IPS DF 6.9 (cell line): ENCODE measurements around the gene RNF144A.

Experiments
- DNase-seq: peaks from one replicate; pipeline ENCODE4 v3.0.0-alpha.2; 2013; ENCODE audit warnings: low read depth, low spot score
- H3K27ac ChIP-seq: one replicate; pipeline ENCODE4 v1.5.1; 2013; ENCODE audit warnings: low read length, control low read depth
- H3K27me3 ChIP-seq: 2 replicates; pipeline ENCODE4 v1.6.1; 2013; ENCODE audit warnings: mild to moderate bottlenecking, low read length; ENCODE audit not compliant: control insufficient read depth, insufficient read depth
- H3K36me3 ChIP-seq: 2 replicates; pipeline ENCODE4 v1.6.1; 2013; ENCODE audit warnings: low read length; ENCODE audit not compliant: control insufficient read depth, insufficient read depth
- H3K4me1 ChIP-seq: 2 replicates; pipeline ENCODE4 v1.6.1; 2013; ENCODE audit warnings: low read length; ENCODE audit not compliant: control insufficient read depth, insufficient read depth
- H3K4me3 ChIP-seq: 2 replicates; pipeline ENCODE4 v1.5.1; 2013; ENCODE audit warnings: mild to moderate bottlenecking, low read length
- H3K9me3 ChIP-seq: 2 replicates; pipeline ENCODE4 v1.6.1; 2013; ENCODE audit warnings: low read length, inconsistent platforms; ENCODE audit not compliant: control insufficient read depth, insufficient read depth
- WGBS: extraction: QIAGEN DNeasy Blood & Tissue Kit; methylation state at CpG from one replicate; pipeline ENCODE4 v1.1.7; 2013; ENCODE audit warnings: mixed read lengths, missing lambda C conversion rate; ENCODE audit not compliant: insufficient read length, insufficient coverage; 5-methylcytosine and 5-hydroxymethylcytosine counted together

The RNF144A gene, protein sequence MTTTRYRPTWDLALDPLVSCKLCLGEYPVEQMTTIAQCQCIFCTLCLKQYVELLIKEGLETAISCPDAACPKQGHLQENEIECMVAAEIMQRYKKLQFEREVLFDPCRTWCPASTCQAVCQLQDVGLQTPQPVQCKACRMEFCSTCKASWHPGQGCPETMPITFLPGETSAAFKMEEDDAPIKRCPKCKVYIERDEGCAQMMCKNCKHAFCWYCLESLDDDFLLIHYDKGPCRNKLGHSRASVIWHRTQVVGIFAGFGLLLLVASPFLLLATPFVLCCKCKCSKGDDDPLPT

DNA sequence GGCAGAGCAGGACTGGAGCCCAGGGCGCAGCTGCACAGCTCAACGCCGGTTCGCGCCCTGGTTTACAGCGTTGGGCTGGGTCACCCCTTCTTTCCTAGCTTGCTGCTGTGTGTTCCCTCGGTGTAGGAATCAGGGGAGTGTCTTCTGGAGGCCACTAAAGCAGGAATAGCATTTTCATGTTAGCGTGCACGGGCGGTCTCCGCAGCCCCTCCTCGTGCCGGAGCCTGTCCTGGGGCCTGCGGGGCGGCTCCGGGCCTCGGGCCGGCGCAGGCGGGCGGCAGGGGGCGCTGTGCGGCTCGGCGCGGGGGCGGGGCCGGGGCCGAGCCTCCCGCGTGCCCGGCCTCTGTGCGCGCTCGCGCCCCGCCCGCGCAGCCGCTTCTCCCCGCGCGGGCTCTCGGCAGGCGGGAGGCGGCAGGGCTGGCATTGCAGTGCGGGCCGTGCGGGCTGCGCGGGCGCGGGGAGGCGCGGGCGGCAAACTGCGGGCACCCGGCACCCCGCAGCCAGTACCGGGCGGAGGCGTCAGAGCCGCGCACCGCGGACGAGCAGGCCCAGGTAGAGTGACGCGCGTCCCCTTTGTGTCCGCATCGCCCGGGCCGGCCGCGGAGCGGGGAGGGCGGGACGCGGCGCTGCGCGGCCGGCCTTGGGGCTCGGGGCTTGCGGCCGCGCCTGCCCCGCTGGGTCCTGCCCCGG, at the start of gene RNF144A:
Gene RNF144A (plus strand): TSS at position 342 of the 690 bp plus-strand sequence. CDS start 79,515 bp downstream, outside the sequence.
- no CpG with 5 or more reads among the region's 90 CpGs for WGBS
- Histone ChIP-seq H3K4me3 (peak within 1 kb of the TSS; percentile 80), H3K27ac (no peak within 1 kb of the TSS), H3K36me3 (no peaks in the 10 kb centered on the region), H3K27me3 (no peaks in the 10 kb centered on the region; the same call in 1 of the 2 replicates), H3K4me1 (peaks cover 7% of the 10 kb centered on the region; the same call in 1 of the 2 replicates), H3K9me3 (no peaks in the 10 kb centered on the region)
- no peak for DNase-seq

DNA sequence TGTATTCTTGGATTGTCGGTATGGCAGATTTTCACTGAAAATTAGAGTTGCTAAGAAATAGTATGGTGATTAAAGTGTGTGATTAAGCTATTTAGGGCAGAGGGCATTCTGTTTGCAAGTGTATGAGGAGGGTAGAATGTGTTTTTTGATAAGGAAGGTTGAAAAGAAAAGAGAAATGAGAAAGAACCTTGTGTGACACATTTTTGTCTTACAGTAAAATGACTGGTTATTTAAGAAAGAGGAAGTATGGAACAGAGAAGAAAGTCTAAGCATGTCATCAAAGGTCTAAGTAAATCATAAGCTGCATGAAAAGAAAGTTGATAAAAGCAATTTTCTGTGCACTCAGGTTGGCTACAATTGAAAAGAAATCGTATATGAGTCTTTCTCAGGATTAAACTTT, 44.8 kb upstream of the RNF144A start:
- H3K4me1 ChIP-seq: no peaks in the 10 kb centered on the region
- WGBS: 100% methylated on average over 1 of the region's 2 CpGs

GRCh38 chr2:6874032-6874431, 43.2 kb upstream of the RNF144A start:
- WGBS: no CpG with 5 or more reads among the region's 3 CpGs
- Histone ChIP-seq H3K9me3 (no peaks in the 10 kb centered on the region), H3K27me3 (no peaks in the 10 kb centered on the region), H3K4me3 (no peak overlapping the region), H3K27ac (no peak overlapping the region), H3K4me1 (no peaks in the 10 kb centered on the region), H3K36me3 (no peaks in the 10 kb centered on the region)
- DNase-seq: no peak

More for the DNA sequence above, 44.8 kb upstream of the RNF144A start:
- no peaks in the 10 kb centered on the region for H3K27me3 ChIP-seq
- no peak for DNase-seq
- no peaks in the 10 kb centered on the region for H3K36me3 ChIP-seq
- H3K4me3 ChIP-seq: no peak overlapping the region
- H3K27ac ChIP-seq: no peak overlapping the region
- H3K9me3 ChIP-seq: no peaks in the 10 kb centered on the region

DNA sequence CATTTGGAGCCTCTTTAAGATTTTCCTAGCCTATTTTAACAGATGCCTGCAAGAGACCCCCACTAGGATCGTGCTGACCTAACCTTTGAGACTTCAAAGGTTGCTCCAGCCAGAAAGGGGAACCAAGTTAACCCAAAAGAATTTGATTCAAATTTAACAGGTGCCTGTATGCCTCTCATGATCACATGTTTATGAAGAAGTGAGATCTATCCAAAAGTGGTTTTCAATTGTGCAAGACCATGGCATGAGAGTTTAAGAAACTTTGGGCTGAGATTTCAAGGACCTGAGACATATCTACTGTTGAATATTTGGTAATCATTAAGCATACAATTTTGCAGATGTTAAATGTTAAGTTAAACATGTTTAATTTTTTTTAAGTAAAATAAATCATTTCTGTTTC, 40.9 kb upstream of the RNF144A start:
- H3K9me3 ChIP-seq: no peaks in the 10 kb centered on the region
- DNase-seq: no peak
- H3K36me3 ChIP-seq: no peaks in the 10 kb centered on the region
- no peaks in the 10 kb centered on the region for H3K4me1 ChIP-seq
- WGBS: no CpG with 5 or more reads among the region's 1 CpG
- H3K4me3 ChIP-seq: no peak overlapping the region
- no peaks in the 10 kb centered on the region for H3K27me3 ChIP-seq
- no peak overlapping the region for H3K27ac ChIP-seq

GRCh38 chr2:6877402-6878304, 39.6 kb upstream of the RNF144A start, which contains the start of gene RSAD2:
Gene RSAD2, plus strand, starts transcription at chr2:6877777. Its CDS starts 24 bp downstream, at chr2:6877801.
- Histone ChIP-seq H3K9me3 (no peaks in the 10 kb centered on the region), H3K4me1 (no peaks in the 10 kb centered on the region), H3K36me3 (no peaks in the 10 kb centered on the region), H3K4me3 (no peak within 1 kb of the TSS), H3K27ac (no peak within 1 kb of the TSS), H3K27me3 (no peaks in the 10 kb centered on the region)
- DNase-seq: no peak
- WGBS: no CpG with 5 or more reads among the region's 10 CpGs

DNA sequence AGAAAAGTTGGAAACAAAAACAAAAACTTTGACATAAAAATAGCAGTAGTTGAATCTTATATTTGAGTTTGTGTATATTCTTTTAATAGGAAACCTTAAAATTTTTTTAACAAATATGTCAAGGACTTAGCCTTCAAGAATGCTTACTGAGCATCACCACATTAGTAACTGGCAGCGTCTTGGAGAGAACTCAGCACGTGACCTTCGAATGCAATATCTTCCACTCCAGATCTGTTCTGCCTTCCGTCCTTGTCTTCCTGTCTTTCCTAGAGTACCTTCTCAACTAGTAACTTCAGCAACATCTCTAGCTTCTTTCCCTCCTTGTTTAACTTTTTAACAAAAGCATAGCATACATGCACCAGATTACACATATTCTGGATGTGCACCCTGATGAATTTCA, 38.7 kb upstream of the RNF144A start:
- Histone ChIP-seq H3K27me3 (no peaks in the 10 kb centered on the region), H3K27ac (no peak overlapping the region), H3K9me3 (no peaks in the 10 kb centered on the region), H3K4me3 (no peak overlapping the region), H3K36me3 (no peaks in the 10 kb centered on the region), H3K4me1 (no peaks in the 10 kb centered on the region)
- DNase-seq: no peak
- whole genome bisulfite sequencing: no CpG with 5 or more reads among the region's 4 CpGs

DNA sequence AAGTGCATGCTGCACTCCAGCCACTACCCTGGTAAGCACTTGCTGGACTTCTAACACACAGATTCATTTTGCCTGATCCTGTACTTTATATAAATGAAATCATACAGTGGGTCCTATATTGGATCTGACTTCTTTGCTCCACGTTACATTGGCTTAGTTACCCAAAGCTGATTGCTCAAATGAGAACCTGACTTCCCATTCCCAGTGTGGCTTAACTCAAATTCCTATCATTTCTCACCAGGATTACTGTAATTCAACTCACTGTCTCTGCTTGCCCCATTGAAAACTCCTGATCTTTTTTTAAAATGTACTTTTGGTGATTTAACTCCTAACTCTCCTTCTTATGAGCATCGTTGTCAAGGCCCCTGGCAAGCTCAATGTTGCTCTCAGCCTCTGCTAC, 38.2 kb upstream of the RNF144A start:
- Histone ChIP-seq H3K9me3 (no peaks in the 10 kb centered on the region), H3K4me1 (no peaks in the 10 kb centered on the region), H3K4me3 (no peak overlapping the region), H3K27me3 (no peaks in the 10 kb centered on the region), H3K27ac (no peak overlapping the region), H3K36me3 (no peaks in the 10 kb centered on the region)
- no peak for DNase-seq
- WGBS: no CpG with 5 or more reads among the region's 2 CpGs

GRCh38 chr2:6880200-6880733, 36.9 kb upstream of the RNF144A start:
- no peaks in the 10 kb centered on the region for H3K4me1 ChIP-seq
- no peaks in the 10 kb centered on the region for H3K9me3 ChIP-seq
- no peaks in the 10 kb centered on the region for H3K27me3 ChIP-seq
- H3K27ac ChIP-seq: no peak overlapping the region
- DNase-seq: no peak
- no CpG with 5 or more reads among the region's 2 CpGs for WGBS
- no peaks in the 10 kb centered on the region for H3K36me3 ChIP-seq
- H3K4me3 ChIP-seq: no peak overlapping the region

DNA sequence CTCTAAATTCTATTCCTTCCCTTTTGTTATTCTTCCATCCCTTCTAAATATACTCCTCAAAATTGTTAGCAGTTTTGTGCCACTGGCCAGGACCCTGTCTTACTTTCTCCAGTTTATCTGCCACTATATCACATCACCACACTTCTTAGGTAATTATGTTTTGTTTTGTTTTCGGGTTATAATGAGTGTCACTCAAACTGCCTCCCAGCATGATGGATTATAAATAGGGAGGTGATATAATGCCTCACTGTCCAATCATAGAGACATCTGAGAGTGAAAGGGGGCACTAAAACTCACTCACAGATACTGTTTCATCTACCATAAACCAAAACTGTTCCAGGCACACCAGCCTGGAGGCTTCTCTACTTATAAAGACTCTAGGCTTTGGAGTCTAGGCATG, 36.2 kb upstream of the RNF144A start:
- Histone ChIP-seq H3K4me3 (no peak overlapping the region), H3K9me3 (no peaks in the 10 kb centered on the region), H3K27me3 (no peaks in the 10 kb centered on the region), H3K27ac (no peak overlapping the region), H3K4me1 (no peaks in the 10 kb centered on the region), H3K36me3 (no peaks in the 10 kb centered on the region)
- no CpG with 5 or more reads among the region's 1 CpG for WGBS
- no peak for DNase-seq

DNA sequence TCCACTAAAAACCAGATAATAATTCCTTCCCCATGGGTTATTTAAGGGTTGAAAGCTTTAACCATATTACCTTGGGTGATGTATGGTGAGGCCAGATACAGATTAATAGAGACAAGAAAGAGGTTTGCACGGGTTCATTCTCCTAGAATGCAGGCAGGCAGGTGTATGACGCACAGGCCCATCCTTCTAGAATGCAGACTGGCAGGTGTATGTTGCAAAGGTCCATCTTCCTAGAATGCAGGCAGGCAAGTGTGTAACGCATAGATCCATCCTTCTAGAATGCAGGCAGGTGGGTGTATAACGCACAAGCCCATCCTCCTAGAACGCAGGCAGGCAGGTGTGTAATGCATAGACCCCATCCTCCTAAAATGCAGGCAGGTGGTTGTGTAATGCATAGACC, 35.7 kb upstream of the RNF144A start:
- no CpG with 5 or more reads among the region's 5 CpGs for WGBS
- H3K27me3 ChIP-seq: no peaks in the 10 kb centered on the region
- H3K27ac ChIP-seq: no peak overlapping the region
- no peaks in the 10 kb centered on the region for H3K36me3 ChIP-seq
- no peaks in the 10 kb centered on the region for H3K9me3 ChIP-seq
- no peak for DNase-seq
- H3K4me3 ChIP-seq: no peak overlapping the region
- no peaks in the 10 kb centered on the region for H3K4me1 ChIP-seq
